Hematopoietic multipotent progenitor cell treated with erythropoietin and hydrocortisone succinate and interleukin-3 and kit ligand, for 15 days (in vitro differentiated cells): ENCODE results near the gene MOB3B.

ENCODE experiments used
- DNase-seq: peaks from one replicate; pipeline ENCODE4 v3.0.0-alpha.2; 2015; ENCODE audit warnings: low spot score

MOB3B gene

DNA sequence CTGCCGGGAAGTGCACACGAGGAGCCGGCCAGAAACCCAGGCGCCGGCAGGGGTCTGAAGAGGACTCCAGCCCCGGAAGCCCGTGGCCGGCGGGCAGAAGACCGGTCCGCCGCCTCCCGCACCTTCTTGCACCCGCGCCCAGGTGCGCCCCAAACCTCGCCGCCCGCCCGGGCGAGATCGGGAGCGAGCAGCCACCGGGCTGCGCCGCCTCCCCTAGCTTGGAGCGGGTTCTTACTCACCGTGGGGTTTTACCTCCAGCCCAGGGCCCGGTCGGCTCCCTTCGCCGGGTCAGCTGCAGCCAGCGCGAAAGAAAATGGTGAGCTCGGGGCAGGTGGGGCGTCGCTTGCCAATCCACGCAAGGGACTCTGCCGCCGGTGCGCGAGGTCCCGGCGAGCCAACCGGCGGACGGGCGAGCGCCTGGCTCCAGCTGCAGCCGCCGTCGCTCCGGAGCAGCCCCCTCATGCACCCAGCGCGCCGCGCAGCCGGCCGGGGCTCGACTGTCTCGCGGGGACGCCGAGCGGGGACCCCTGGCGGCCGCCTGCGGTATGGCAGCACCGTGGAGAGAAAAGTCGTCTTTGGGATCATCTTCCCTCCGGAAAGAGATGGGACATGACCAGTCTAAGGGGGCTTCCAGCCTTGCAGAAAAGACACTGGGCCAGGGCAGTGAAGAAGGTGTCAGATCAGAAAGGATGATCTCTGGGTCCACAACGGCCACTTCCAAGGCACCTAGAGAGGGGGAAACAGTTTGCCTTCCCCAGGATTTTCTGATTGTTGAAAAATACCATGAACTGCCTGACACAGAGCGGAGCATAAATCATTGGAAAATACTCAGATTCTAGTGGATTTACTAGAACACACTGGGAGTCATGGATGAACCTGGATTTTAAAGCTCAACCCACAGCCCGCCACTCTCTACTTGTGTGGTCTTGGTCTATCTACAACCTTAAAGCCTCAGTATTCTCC, at the start of gene MOB3B:
Gene MOB3B, minus strand, starts transcription at position 499 of the 963 bp plus-strand sequence. CDS start 74,264 bp downstream, outside the sequence.
- peak; percentile 70 for DNase-seq

DNA sequence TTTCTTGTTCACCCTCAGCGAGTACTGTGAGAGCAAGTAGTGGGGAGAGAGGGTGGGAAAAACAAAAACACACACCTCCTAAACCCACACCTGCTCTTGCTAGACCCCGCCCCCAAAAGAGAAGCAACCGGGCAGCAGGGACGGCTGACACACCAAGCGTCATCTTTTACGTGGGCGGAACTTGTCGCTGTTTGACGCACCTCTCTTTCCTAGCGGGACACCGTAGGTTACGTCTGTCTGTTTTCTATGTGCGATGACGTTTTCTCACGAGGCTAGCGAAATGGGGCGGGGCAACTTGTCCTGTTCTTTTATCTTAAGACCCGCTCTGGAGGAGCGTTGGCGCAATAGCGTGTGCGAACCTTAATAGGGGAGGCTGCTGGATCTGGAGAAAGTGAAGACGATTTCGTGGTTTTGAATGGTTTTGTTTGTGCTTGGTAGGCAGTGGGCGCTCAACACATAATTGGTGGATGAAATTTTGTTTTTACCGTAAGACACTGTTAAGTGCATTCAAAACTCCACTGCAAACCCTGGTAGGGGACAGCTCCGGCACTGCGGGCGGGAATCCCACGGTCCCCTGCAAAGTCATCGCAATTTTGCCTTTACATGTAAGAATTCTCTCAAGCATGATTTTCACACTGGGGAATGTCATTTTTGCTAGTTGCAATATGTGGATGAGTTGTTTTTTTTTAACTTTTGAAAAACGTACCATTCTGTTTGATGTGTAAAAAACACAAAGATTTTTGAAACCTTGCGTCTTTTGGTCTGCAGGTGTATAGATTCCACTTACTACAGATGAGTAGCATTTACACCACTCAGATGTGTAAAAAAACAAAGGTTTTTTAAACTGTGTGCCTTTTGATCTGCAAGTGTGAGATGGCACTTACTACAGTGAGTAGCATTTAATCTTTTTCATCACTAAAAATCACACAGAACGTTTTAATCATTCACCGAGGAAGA, 44.3 kb upstream of the MOB3B start:
- peak; percentile 98 for DNase-seq

DNA sequence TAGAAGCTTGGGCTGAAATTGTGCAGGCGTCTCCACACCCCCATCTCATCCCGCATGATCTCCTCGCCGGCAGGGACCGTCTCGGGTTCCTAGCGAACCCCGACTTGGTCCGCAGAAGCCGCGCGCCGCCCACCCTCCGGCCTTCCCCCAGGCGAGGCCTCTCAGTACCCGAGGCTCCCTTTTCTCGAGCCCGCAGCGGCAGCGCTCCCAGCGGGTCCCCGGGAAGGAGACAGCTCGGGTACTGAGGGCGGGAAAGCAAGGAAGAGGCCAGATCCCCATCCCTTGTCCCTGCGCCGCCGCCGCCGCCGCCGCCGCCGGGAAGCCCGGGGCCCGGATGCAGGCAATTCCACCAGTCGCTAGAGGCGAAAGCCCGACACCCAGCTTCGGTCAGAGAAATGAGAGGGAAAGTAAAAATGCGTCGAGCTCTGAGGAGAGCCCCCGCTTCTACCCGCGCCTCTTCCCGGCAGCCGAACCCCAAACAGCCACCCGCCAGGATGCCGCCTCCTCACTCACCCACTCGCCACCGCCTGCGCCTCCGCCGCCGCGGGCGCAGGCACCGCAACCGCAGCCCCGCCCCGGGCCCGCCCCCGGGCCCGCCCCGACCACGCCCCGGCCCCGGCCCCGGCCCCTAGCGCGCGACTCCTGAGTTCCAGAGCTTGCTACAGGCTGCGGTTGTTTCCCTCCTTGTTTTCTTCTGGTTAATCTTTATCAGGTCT, 43.5 kb upstream of the MOB3B start, which contains the start of gene C9orf72:
Gene C9orf72, minus strand, starts transcription at position 564 of the 716 bp plus-strand sequence. CDS start 6,361 bp downstream, outside the sequence.
- DNase-seq: no peak

DNA sequence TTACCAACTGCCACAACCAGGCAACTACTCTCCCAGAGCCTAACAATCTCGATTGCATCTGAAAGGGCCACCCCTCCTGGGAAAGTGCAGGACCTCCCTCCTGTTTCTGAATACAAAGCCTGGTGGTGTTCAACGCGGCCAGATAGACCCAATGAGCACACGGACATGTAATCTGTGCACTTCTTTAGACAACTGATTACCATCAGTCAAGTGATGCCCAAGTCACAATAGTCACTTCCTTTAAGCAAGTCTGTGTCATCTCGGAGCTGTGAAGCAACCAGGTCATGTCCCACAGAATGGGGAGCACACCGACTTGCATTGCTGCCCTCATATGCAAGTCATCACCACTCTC, 42.9 kb upstream of the MOB3B start:
- DNase-seq: peak; percentile 46

DNA sequence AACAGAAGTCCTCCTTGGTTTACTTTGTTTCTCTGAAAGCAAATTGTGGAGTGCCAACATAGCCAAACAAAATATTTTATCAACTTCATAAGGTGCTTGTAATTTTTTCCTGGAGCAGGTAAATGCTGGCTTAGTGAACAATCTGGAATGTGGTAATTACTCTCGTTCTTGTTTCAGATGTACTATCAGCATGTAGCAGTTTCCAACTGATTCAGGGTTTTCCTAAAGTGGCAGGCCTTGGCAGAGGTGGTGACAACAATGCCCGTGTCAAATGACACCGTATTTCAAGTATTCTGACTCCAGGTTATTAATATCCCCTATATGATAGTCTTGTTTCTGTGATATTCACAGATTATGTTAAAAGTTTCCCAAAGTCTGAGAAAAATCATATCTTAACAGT, 42.4 kb upstream of the MOB3B start:
- DNase-seq: no peak

DNA sequence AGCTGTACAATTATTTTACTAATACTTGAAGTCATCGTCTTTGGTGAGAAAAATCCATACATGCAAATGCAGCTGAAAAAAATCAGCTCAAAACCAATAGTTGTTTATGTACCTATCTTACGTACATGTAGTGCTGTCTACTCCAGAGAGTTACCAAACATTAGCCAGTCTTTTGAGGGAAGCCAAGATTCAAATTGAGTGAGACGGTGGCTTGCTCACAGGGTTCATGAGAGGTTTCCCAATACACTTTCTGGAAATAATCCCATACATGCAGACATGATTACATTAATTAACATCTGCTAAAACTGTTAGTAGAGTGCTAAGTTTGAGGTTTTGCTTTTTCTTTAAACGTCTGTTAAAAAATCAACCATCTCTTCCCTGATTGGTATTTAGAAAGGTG, 41.4 kb upstream of the MOB3B start:
- DNase-seq: no peak

DNA sequence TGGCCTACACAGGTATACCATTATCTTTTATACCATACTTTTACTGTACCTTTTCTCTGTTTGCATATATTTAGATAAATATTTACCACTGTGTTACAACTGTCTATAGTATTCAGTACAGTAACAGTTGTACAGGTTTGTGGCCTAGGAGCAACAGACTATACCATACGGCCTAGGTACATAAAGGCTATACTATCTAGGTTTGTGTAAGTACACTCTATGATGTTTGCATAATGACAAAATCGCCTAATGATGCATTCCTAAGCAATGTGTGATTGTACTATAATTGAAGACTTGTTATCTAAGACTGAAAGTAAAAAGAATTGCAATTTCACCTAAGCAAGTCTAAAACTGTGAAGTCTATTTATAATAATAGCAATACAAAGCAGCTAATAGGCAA, 39.8 kb upstream of the MOB3B start:
- DNase-seq: no peak

DNA sequence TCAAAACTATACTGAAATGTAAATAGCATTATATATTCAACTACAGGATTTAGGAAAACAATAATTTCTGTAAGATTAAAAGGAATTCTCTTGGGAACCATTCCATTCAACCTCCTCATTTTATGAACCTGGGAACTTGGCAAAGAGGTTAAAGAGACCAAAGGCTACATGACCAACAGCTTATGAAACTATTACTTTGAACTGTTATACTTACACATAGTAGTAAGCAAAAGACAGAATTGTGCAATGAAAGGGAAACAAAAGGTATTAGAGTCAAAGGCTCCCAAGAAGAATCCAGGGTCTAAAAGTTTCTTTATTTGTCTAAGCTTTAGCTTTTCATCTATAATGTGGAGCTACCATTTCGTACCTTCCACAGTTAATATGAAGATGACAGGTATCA, 36.5 kb upstream of the MOB3B start:
- no peak for DNase-seq

DNA sequence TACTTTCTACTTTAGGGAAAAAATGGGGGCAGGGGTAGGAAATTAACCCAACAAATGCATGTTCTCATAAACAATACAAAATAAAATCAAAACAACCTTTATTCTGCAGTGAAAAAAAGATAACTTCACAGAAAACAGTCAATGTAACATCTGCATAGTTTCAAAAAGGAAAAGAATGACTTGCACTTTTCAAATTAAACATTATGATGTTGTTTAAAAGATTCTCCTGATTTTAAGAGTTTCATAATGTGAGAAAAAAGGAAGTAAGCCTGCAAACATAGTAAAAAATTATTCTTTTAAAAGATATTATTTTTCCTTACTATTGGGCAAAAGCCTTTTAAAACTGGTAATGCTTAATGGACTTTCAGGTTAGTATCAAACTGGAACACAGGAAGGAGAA, 36.1 kb upstream of the MOB3B start:
- DNase-seq: no peak

DNA sequence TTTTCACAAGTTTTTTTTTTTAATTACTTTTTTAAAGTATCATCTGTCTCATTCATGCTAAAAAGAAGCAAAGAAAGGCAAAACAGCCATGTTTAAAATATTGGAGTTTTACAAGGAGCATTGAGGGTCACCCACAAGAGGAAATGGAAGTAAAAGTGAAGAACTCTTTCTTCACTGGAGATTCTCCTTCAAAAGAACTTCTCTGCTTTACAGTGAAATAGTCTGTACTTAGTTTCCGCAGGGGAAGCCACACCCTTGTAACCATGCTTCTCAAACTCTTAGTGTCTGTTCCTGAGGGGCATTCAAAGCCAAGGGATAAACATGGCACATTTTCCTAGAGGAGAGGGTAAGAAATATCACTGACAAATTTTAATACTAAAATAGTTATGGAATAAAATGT, 35.1 kb upstream of the MOB3B start:
- DNase-seq: no peak

DNA sequence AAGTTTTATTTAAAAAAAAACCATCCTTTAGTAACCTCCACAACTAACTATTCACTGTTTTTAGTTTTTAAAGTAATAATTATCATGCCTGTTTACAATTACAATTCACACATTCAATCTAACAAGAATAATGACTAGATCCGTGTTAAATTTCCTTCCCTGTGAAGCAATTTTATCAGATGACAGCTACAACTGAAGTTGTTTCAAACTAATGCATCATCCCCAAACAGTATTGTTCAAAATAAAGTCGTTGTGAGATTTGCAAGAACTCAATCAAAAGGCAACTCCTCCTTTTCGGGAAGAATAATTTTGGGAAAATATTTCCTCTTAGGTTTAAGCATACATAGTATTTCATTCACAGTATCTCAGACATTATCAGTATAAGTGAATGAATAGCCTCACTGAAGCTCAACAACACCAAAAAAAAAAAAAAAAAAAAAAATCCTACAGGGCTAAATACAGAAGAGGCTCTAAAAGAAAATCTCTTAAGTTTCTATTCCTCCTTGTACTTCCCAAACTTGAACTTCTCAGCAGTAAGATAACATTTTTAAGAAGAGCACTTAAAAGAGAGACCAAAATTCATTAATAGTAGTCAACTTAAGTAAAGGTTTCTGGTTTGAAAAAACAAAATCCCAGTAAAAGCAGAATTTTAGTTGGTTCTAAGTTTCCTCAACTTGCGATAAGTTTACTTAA, 34.3 kb upstream of the MOB3B start:
- DNase-seq: no peak

DNA sequence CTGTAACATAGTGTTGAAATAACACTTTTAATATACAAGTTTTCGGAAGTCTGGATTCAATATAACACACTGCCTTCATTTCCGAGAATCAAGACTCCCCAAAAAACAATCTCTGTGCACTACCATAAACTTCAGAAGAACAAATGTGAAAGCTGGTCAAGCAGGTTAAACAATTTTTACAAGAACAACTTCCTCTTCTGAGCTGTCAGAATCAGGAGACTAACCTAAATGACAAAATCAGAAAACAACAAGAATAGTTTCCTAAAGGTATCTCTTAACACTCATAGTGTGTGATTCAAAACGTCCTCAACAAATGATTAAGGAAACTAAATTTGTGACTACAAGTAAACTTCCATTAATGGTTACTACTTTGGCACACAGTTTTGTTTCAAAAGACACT, 32.1 kb upstream of the MOB3B start:
- no peak for DNase-seq

DNA sequence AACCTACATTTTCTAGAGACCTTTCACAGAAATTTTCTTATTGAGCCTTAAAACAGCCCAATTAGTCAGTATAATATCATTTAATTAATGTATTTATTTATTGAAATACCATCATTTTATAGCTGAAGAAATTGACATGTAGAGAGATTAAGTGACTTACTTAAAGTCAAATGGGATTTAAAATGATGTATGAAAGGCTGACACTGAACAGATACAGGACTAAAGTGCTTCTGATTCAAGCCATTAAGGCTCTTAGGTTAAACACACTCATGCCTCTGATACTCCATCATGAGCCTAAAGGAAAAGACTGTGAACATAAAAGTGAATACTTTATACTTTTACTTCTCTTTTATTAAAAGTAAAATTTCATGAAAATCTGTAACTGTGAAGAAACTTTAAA, 30.8 kb upstream of the MOB3B start:
- DNase-seq: no peak

DNA sequence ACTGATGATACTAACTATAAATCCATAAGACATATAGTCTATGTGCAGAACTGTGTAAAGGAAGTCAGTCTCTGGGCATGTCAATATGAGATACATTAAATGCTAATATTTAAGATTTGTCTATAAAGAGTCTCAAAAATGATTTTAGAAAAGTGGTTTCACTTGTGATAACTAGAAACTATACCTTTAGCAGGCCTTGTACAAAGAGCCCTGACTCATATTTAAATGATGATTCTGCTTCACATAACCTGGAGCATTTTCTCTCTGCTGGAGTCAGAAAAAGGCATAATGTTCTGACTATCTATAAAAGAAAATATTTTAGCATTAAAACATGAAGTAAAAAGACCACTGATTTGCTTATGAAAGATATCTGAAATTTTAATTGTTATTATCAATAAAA, 28.7 kb upstream of the MOB3B start:
- DNase-seq: no peak

DNA sequence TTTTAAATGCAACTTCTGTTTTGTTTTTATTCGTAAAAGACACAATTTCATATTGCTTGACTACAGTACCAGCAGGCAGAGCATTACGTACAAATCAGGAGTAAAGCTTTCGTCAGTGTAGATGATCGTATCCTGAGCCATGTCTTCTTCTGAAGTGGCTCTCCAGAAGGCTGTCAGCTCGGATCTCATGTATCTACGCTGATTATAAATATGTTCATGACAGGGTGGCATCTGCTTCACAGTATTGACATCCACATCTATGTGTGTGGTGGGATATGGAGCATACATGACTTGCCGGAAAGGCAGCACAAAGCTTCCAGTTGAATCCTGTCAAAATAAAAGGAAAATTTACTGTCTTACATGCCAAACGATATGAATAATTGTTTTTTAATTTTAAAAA, 26.9 kb upstream of the MOB3B start:
- no peak for DNase-seq

DNA sequence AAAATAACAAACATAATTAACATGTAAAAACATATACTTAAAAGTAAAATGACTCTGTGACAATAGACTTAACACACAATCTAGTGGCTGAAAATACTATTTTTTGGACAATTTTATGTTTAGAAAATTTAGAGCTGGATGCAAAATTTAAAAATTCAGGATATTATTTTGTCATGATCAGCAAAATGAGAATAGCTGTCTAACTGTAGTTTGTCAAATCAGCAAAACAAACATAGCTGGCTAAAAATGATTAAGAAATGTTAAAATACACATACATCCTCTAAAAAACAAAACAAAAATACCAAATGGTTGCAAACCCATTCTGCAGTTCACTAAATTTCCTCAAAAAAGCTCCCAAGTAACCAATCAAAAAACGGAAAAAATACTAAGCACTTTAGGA, 25.1 kb upstream of the MOB3B start:
- DNase-seq: no peak

DNA sequence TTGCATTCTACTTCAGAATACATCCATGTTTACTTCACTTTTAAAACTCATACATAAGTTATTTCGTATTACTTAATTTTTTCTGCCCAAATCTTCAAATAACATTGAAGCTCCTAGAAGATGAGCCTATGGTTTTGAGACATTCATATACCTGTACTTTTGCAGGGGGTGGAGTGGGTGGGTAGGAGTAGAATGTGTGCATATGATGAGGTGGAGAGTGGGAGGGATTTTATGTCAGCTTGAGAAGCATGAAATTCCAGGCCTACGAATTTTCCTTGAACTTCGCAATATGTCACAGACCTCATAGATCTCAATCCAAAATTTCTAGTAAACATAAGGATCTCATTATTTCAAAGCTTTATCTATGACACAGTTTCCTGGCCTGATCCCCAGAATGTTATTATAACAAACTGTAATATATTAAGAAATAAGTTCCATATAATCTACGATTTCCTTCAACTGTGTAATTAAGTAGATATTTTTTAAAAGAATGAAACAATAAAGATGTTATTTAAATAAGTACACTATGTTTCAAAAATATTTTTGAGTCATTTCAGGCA, 19.7 kb upstream of the MOB3B start:
- no peak for DNase-seq

DNA sequence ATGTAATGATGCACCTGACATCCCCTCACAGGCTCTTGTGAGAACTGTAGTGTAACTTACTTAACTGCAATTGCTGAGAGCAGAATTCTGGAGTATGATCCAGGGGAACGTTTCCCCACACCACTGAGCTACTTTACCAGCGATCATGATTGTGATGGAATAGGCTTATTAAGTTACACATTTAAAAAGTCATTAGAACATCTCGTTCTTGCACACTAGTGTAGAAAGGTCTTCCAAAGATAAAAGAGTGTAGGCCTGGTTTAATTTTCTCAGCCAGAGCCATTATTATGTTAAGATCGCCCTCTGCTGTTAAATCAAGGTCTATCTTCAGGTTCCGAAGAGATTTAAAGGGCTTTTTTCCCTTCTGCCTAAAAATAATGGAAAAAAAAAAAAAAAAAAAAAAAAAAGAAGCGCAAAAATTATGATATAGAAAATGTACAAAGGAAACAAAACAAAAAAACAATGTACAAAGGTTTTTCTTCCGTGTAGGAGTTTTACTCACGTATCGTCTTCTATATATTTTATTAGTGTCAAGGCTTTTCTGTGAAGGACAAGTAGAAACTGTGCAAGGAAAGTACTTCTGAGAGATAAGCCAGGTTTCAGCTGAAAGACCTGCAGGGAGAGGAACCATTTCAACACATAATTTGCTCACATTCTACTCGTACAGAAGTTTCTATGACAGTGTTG, 18.6 kb upstream of the MOB3B start:
- DNase-seq: peak; percentile 31

DNA sequence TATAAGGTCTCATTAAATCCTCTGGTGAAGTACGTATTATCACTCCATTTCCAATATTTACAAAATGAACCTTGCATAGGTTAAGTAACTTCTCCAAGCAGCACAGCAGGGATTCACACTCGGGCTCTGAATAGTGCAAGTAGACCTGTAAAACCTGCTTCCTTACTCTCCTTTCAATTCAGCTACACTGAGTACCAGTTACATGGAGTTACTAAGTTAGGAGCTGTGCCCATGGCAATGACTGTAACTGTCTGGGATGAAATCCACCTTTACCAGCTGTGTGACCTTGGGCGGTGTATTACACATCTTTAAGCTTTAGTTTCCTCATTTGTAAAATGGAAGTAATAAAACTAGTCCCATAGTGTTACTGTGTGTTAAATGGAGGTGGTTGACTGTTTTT, 15.9 kb upstream of the MOB3B start:
- DNase-seq: no peak

DNA sequence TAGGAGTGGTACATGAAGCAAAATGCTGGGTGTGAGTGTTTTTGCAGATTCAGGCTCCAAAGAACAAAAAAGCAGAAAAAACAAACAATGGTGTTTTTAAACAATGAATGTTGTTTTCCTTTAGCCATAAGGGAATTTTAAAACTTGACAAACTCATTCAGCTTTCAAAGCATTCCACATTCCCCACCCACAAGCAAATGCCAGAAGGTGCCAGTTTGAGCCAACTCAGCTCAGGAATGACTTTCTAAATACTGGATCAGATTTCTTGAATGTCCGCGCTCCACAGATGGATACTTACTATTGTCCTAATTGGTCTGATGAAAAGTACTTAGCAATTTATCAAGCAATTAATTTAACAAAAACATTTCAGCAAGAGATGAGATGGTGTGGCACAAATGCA, 12.9 kb upstream of the MOB3B start:
- no peak for DNase-seq

DNA sequence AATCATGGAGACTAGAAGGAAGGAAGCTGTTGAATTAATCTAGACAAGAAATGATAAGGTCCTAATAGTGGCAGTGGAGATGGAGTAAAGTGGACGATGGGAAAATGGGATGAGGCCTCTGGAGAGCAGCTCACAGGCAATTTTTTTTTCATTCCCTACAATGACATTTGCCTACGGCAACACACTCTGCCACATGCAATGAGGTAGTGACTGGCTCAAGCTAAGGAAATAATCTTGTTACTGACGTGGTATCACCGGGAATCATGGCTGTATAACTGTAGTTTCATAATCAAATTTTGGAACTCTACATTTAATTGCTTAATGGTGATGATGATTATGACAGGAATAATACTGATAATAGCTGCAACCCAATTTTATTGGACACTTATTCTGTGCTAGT, 12.1 kb upstream of the MOB3B start:
- DNase-seq: no peak
